HEK293 (cell line): ENCODE results near the gene ACOT12.

ENCODE experiments used
- CTCF ChIA-PET: fragments of 350-600 bp; formaldehyde crosslinking; extraction: SDS; loops from one replicate; lab custom pipeline; 2021; ENCODE audit warnings: antibody characterized with exemption; lab: Yijun Ruan, JAX
- POLR2A ChIA-PET: fragments of 300-600 bp; formaldehyde crosslinking; extraction: SDS; loops from one replicate; lab custom pipeline; 2020; ENCODE audit warnings: antibody characterized with exemption, inconsistent platforms; lab: Yijun Ruan, JAX
- H3K27ac ChIP-seq: fragments of 200-500 bp; sonication (Bioruptor generic); 2 replicates; pipeline ENCODE4 v1.5.1; 2014; ENCODE audit warnings: low read depth, low read length, control low read depth, inconsistent platforms; ENCODE audit errors: extremely low read depth
- H3K36me3 ChIP-seq, 2 experiments: fragments of 200-500 bp in 1 of 2; sonication (Bioruptor generic) in 1 of 2; 1 replicate in 1 of 2; 2 replicates in 1 of 2; pipeline ENCODE4 v1.5.1; 2014 to 2017; ENCODE audit warnings: inconsistent platforms in 2 of 2, low read length in 2 of 2; ENCODE audit not compliant: control insufficient read depth in 2 of 2, insufficient read depth in 1 of 2
- H3K4me1 ChIP-seq: fragments of 200-500 bp; sonication (Bioruptor generic); 2 replicates; pipeline ENCODE4 v1.5.1; 2014; ENCODE audit warnings: mild to moderate bottlenecking, low read length, inconsistent platforms; ENCODE audit not compliant: control insufficient read depth, insufficient read depth
- H3K4me3 ChIP-seq: 2 replicates; pipeline ENCODE4 v1.5.1; 2011; ENCODE audit warnings: low read depth, mild to moderate bottlenecking, control low read depth, low read length, moderate library complexity
- H3K9me3 ChIP-seq: fragments of 200-500 bp; sonication (Bioruptor generic); 2 replicates; pipeline ENCODE4 v1.5.1; 2014; ENCODE audit warnings: low read depth, low read length, inconsistent platforms; ENCODE audit not compliant: control insufficient read depth, insufficient read depth
- ATF2 ChIP-seq: fragments of 450-650 bp; formaldehyde crosslinking; IDR thresholded peaks from 2 replicates; pipeline ENCODE4 v1.5.1; 2016; ENCODE audit warnings: missing biosample characterization, missing genetic modification characterization, low read depth
- BCL11A ChIP-seq: fragments of 450-650 bp; formaldehyde crosslinking; IDR thresholded peaks from 2 replicates; pipeline ENCODE4 v1.5.1; 2016; ENCODE audit warnings: low read depth, missing biosample characterization, missing genetic modification characterization
- GLI2 ChIP-seq: fragments of 450-650 bp; formaldehyde crosslinking; IDR thresholded peaks from 2 replicates; pipeline ENCODE4; 2017; ENCODE audit warnings: missing biosample characterization, missing genetic modification characterization, low read depth, borderline replicate concordance
- KLF17 ChIP-seq: fragments of 450-650 bp; formaldehyde crosslinking; IDR thresholded peaks from 2 replicates; pipeline ENCODE4 v1.5.1; 2016; ENCODE audit warnings: missing biosample characterization, missing genetic modification characterization
- OVOL3 ChIP-seq: fragments of 450-650 bp; formaldehyde crosslinking; IDR thresholded peaks from 2 replicates; pipeline ENCODE4 v1.5.1; 2016; ENCODE audit warnings: missing biosample characterization, missing genetic modification characterization
- ZBTB48 ChIP-seq: fragments of 450-650 bp; formaldehyde crosslinking; IDR thresholded peaks from 2 replicates; pipeline ENCODE4 v1.5.1; 2016; ENCODE audit warnings: missing biosample characterization, missing genetic modification characterization
- ZNF10 ChIP-seq: fragments of 450-650 bp; formaldehyde crosslinking; IDR thresholded peaks from 2 replicates; pipeline ENCODE4 v1.5.1; 2017; ENCODE audit warnings: missing biosample characterization, missing genetic modification characterization
- ZNF24 ChIP-seq: fragments of 450-650 bp; formaldehyde crosslinking; IDR thresholded peaks from 2 replicates; pipeline ENCODE4 v1.5.1; 2016; ENCODE audit warnings: missing biosample characterization, missing genetic modification characterization
- ZNF26 ChIP-seq: fragments of 450-650 bp; formaldehyde crosslinking; IDR thresholded peaks from 2 replicates; pipeline ENCODE4 v1.5.1; 2016; ENCODE audit warnings: missing biosample characterization, missing genetic modification characterization
- ZNF280C ChIP-seq: fragments of 450-650 bp; formaldehyde crosslinking; IDR thresholded peaks from 2 replicates; pipeline ENCODE4 v1.5.1; 2016; ENCODE audit warnings: missing biosample characterization, missing genetic modification characterization
- ZNF280D ChIP-seq: fragments of 450-650 bp; formaldehyde crosslinking; IDR thresholded peaks from 2 replicates; pipeline ENCODE4 v1.5.1; 2016; ENCODE audit warnings: missing biosample characterization, missing genetic modification characterization
- ZNF366 ChIP-seq: fragments of 450-650 bp; formaldehyde crosslinking; conservative IDR thresholded peaks from 2 replicates; pipeline ENCODE4 v1.5.1; 2016; ENCODE audit warnings: missing biosample characterization, missing genetic modification characterization
- ZNF391 ChIP-seq: fragments of 450-650 bp; formaldehyde crosslinking; IDR thresholded peaks from 2 replicates; pipeline ENCODE4 v1.5.1; 2016; ENCODE audit warnings: low read depth, missing biosample characterization, missing genetic modification characterization, borderline replicate concordance
- ZNF394 ChIP-seq: fragments of 450-650 bp; formaldehyde crosslinking; IDR thresholded peaks from 2 replicates; pipeline ENCODE4 v1.5.1; 2016; ENCODE audit warnings: missing biosample characterization, missing genetic modification characterization, mild to moderate bottlenecking, moderate library complexity, borderline replicate concordance
- ZNF398 ChIP-seq: fragments of 450-650 bp; formaldehyde crosslinking; IDR thresholded peaks from 2 replicates; pipeline ENCODE4 v1.5.1; 2017; ENCODE audit warnings: missing biosample characterization, missing genetic modification characterization
- ZNF501 ChIP-seq: fragments of 450-650 bp; formaldehyde crosslinking; IDR thresholded peaks from 2 replicates; pipeline ENCODE4 v1.5.1; 2016; ENCODE audit warnings: missing biosample characterization, missing genetic modification characterization
- ZNF513 ChIP-seq: fragments of 450-650 bp; IDR thresholded peaks from 2 replicates; pipeline ENCODE4 v1.5.1; 2018; ENCODE audit warnings: missing biosample characterization, missing genetic modification characterization
- ZNF530 ChIP-seq: fragments of 450-650 bp; formaldehyde crosslinking; IDR thresholded peaks from 2 replicates; pipeline ENCODE4 v1.5.1; 2016; ENCODE audit warnings: low read depth, missing biosample characterization, missing genetic modification characterization
- ZNF629 ChIP-seq: fragments of 450-650 bp; formaldehyde crosslinking; IDR thresholded peaks from 2 replicates; pipeline ENCODE4 v1.5.1; 2017; ENCODE audit warnings: missing biosample characterization, missing genetic modification characterization
- ZNF837 ChIP-seq: fragments of 450-650 bp; formaldehyde crosslinking; IDR thresholded peaks from 2 replicates; pipeline ENCODE4 v1.5.1; 2016; ENCODE audit warnings: missing biosample characterization, missing genetic modification characterization
- ZNF843 ChIP-seq: fragments of 450-650 bp; formaldehyde crosslinking; IDR thresholded peaks from 2 replicates; pipeline ENCODE4 v1.5.1; 2016; ENCODE audit warnings: missing biosample characterization, missing genetic modification characterization

The ACOT12 gene

GRCh38 chr5:81424728-81425127, 30.8 kb upstream of the ACOT12 start (continued):
- TF ChIP-seq ZNF280D (tag by site-specific recombination) (no peak), ZNF629 (tag by site-specific recombination) (no peak), KLF17 (tag by site-specific recombination) (no peak), ZNF501 (tag by site-specific recombination) (no peak)
- TF ChIP-seq, all 188 proteins: peak for 0

GRCh38 chr5:81422671-81423070, 28.7 kb upstream of the ACOT12 start:
- no peak overlapping the region for H3K27ac ChIP-seq
- CTCF ChIA-PET = no interaction called here
- TF ChIP-seq ZNF10 (tag by site-specific recombination) (0 out of 2 replicates have a peak, but pooled peaks have one; percentile 39), ZNF391 (tag by site-specific recombination) (peak; percentile 55; the same call in 1 of the 2 replicates), ZNF398 (tag by site-specific recombination) (peak; percentile 69), ZNF366 (tag by site-specific recombination) (peak; percentile 82), GLI2 (tag by site-specific recombination) (peak; percentile 71; the same call in 1 of the 2 replicates), ZNF837 (tag by site-specific recombination) (no peak), ATF2 (tag by site-specific recombination) (peak; percentile 88), ZNF26 (no peak), ZBTB48 (tag by site-specific recombination) (peak; percentile 64; the same call in 1 of the 2 replicates), ZNF24 (tag by site-specific recombination) (peak; percentile 94), ZNF530 (no peak), ZNF513 (tag by site-specific recombination) (peak; percentile 56; the same call in 1 of the 2 replicates), BCL11A (peak; percentile 94), ZNF394 (0 out of 2 replicates have a peak, but pooled peaks have one; percentile 34), OVOL3 (tag by site-specific recombination) (no peak), ZNF843 (tag by site-specific recombination) (peak; percentile 93), ZNF280C (tag by site-specific recombination) (no peak)

More at GRCh38 chr5:81422671-81423070, 28.7 kb upstream of the ACOT12 start:
- Histone ChIP-seq H3K9me3 (no peaks in the 10 kb centered on the region), H3K4me1 (peaks cover 15% of the 10 kb centered on the region), H3K36me3 (no peaks in the 10 kb centered on the region), H3K4me3 (no peak overlapping the region)
- POLR2A ChIA-PET = no interaction called here
